Erythroblast (primary cell): ENCODE results near the gene GNAI2.
"Not testable (repeated sequence)": the region's sequence is repeated elsewhere in the genome, so short reads cannot be mapped to it uniquely, and the experiment has no call there.

Experiments
- DNase-seq, 2 experiments: peaks; one replicate each; lab custom pipeline; 2025; lab: John Stamatoyannopoulos, UW
- GATA1 ChIP-seq: IDR thresholded peaks from 2 replicates; pipeline ENCODE4 v1.6.1; 2011; ENCODE audit warnings: low read depth, mild to moderate bottlenecking, control low read depth, low read length, moderate library complexity
- POLR2A ChIP-seq: IDR thresholded peaks from 2 replicates; pipeline ENCODE4 v1.6.1; 2011; ENCODE audit warnings: mild to moderate bottlenecking, low read length

GNAI2 gene

GRCh38 chr3:50254577-50255250, 18.7 kb downstream of the GNAI2 start:
- DNase-seq = no peak
- no peak for TF ChIP-seq POLR2A
- no peak for TF ChIP-seq GATA1

- TF ChIP-seq GATA1 (no peak), POLR2A (no peak)
- no peak for DNase-seq
Observed at GRCh38 chr3:50255251-50255615, 19.2 kb downstream of the GNAI2 start.

- TF ChIP-seq POLR2A (no peak), GATA1 (no peak)
Observed at GRCh38 chr3:50256978-50257890, 21.2 kb downstream of the GNAI2 start.

GRCh38 chr3:50258029-50258680, 22.2 kb downstream of the GNAI2 start:
- TF ChIP-seq GATA1 = no peak
- TF ChIP-seq POLR2A = no peak
- no peak for DNase-seq

More at GRCh38 chr3:50256978-50257890, 21.2 kb downstream of the GNAI2 start:
- DNase-seq = peak; percentile 57 to 66

GRCh38 chr3:50258979-50259378, 23.0 kb downstream of the GNAI2 start:
- no peak for DNase-seq
- TF ChIP-seq POLR2A (no peak), GATA1 (no peak)

GRCh38 chr3:50259432-50260026, 23.5 kb downstream of the GNAI2 start:
- no peak for DNase-seq
- TF ChIP-seq GATA1 = no peak
- no peak for TF ChIP-seq POLR2A

- peak; percentile 90 to 95 for DNase-seq
- TF ChIP-seq GATA1 (no peak), POLR2A (peak; percentile 20)
Observed at GRCh38 chr3:50260027-50260941, 24.3 kb downstream of the GNAI2 start.

- TF ChIP-seq POLR2A = no peak
- TF ChIP-seq GATA1 = no peak
- no peak for DNase-seq
Observed at GRCh38 chr3:50260942-50261441, 25.0 kb downstream of the GNAI2 start.

GRCh38 chr3:50261505-50261904, 25.5 kb downstream of the GNAI2 start:
- DNase-seq = no peak

GRCh38 chr3:50262200-50262599, 26.2 kb downstream of the GNAI2 start:
- not testable (repeated sequence) for DNase-seq

More at GRCh38 chr3:50261505-50261904, 25.5 kb downstream of the GNAI2 start:
- TF ChIP-seq POLR2A = no peak
- TF ChIP-seq GATA1 = no peak

GRCh38 chr3:50262778-50263177, 26.8 kb downstream of the GNAI2 start:
- no peak for DNase-seq
- no peak for TF ChIP-seq GATA1
- no peak for TF ChIP-seq POLR2A
